Measurements from ENCODE around the gene YTHDF1.

Gene YTHDF1

GRCh38 chr20:63178889-63179686 lies 36.8 kb downstream of the YTHDF1 start:
- no peak overlapping the region for H3K27ac ChIP-seq (ENCODE audit: insufficient read depth, low read depth, low read length, poor library complexity, severe bottlenecking)
- H3K4me1 ChIP-seq (ENCODE audit: control insufficient read depth, insufficient read depth, low read length) = peaks cover 48% of the 10 kb centered on the region
- H3K4me3 ChIP-seq (ENCODE audit: insufficient read depth, low read depth, low read length) = peak overlapping the region; percentile 34
- no peaks in the 10 kb centered on the region for H3K36me3 ChIP-seq (ENCODE audit: control insufficient read depth, insufficient read depth, low read length)
- WGBS, 2 experiments = 1% methylated on average over 74 of the region's 74 CpGs
- peaks cover 60% of the 10 kb centered on the region for H3K27me3 ChIP-seq (ENCODE audit: control insufficient read depth, insufficient read depth, low read length, poor library complexity, severe bottlenecking)
- H3K9me3 ChIP-seq (ENCODE audit: control insufficient read depth, low read length) = no peaks in the 10 kb centered on the region

DNA sequence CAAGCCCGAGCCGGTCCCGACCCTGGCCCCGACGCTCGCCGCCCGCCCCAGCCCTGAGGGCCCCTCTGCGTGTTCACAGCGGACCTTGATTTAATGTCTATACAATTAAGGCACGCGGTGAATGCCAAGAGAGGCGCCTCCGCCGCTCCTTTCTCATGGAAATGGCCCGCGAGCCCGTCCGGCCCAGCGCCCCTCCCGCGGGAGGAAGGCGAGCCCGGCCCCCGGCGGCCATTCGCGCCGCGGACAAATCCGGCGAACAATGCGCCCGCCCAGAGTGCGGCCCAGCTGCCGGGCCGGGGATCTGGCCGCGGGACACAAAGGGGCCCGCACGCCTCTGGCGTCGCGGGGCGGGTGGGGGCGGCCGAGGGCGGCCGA lies 37.5 kb downstream of the YTHDF1 start:
- Histone ChIP-seq H3K4me3 (ENCODE audit: insufficient read depth, low read depth, low read length) (peak overlapping the region; percentile 34), H3K27ac (ENCODE audit: insufficient read depth, low read depth, low read length, poor library complexity, severe bottlenecking) (no peak overlapping the region), H3K4me1 (ENCODE audit: control insufficient read depth, insufficient read depth, low read length) (peaks cover 55% of the 10 kb centered on the region), H3K9me3 (ENCODE audit: control insufficient read depth, low read length) (no peaks in the 10 kb centered on the region), H3K36me3 (ENCODE audit: control insufficient read depth, insufficient read depth, low read length) (no peaks in the 10 kb centered on the region), H3K27me3 (ENCODE audit: control insufficient read depth, insufficient read depth, low read length, poor library complexity, severe bottlenecking) (peaks cover 62% of the 10 kb centered on the region)
- WGBS, 2 experiments = 0 to 1% methylated on average over 49 of the region's 49 CpGs

GRCh38 chr20:63177785-63178445 lies 38.0 kb downstream of the YTHDF1 start:
- no peaks in the 10 kb centered on the region for H3K9me3 ChIP-seq (ENCODE audit: control insufficient read depth, low read length)
- 0 to 1% methylated on average over 90 of the region's 90 CpGs for WGBS, 2 experiments
- no peaks in the 10 kb centered on the region for H3K36me3 ChIP-seq (ENCODE audit: control insufficient read depth, insufficient read depth, low read length)
- no peak overlapping the region for H3K27ac ChIP-seq (ENCODE audit: insufficient read depth, low read depth, low read length, poor library complexity, severe bottlenecking)
- peaks cover 62% of the 10 kb centered on the region for H3K27me3 ChIP-seq (ENCODE audit: control insufficient read depth, insufficient read depth, low read length, poor library complexity, severe bottlenecking)
- peaks cover 59% of the 10 kb centered on the region for H3K4me1 ChIP-seq (ENCODE audit: control insufficient read depth, insufficient read depth, low read length)
- peak overlapping the region; percentile 34 for H3K4me3 ChIP-seq (ENCODE audit: insufficient read depth, low read depth, low read length)

- Histone ChIP-seq H3K4me1 (ENCODE audit: control insufficient read depth, insufficient read depth, low read length) (peaks cover 57% of the 10 kb centered on the region), H3K36me3 (ENCODE audit: control insufficient read depth, insufficient read depth, low read length) (no peaks in the 10 kb centered on the region), H3K9me3 (ENCODE audit: control insufficient read depth, low read length) (no peaks in the 10 kb centered on the region), H3K4me3 (ENCODE audit: insufficient read depth, low read depth, low read length) (peak overlapping the region; percentile 34), H3K27me3 (ENCODE audit: control insufficient read depth, insufficient read depth, low read length, poor library complexity, severe bottlenecking) (peaks cover 62% of the 10 kb centered on the region), H3K27ac (ENCODE audit: insufficient read depth, low read depth, low read length, poor library complexity, severe bottlenecking) (no peak overlapping the region)
- 2 to 3% methylated on average over 96 of the region's 96 CpGs for WGBS, 2 experiments
Observed at GRCh38 chr20:63177134-63177784, 38.7 kb downstream of the YTHDF1 start.

GRCh38 chr20:63176427-63177133 lies 39.4 kb downstream of the YTHDF1 start:
- Histone ChIP-seq H3K4me3 (ENCODE audit: insufficient read depth, low read depth, low read length) (peak overlapping the region; percentile 16), H3K27me3 (ENCODE audit: control insufficient read depth, insufficient read depth, low read length, poor library complexity, severe bottlenecking) (peaks cover 62% of the 10 kb centered on the region), H3K27ac (ENCODE audit: insufficient read depth, low read depth, low read length, poor library complexity, severe bottlenecking) (no peak overlapping the region), H3K4me1 (ENCODE audit: control insufficient read depth, insufficient read depth, low read length) (peaks cover 53% of the 10 kb centered on the region), H3K9me3 (ENCODE audit: control insufficient read depth, low read length) (no peaks in the 10 kb centered on the region), H3K36me3 (ENCODE audit: control insufficient read depth, insufficient read depth, low read length) (no peaks in the 10 kb centered on the region)
- WGBS, 2 experiments = 4 to 5% methylated on average over 49 of the region's 49 CpGs

DNA sequence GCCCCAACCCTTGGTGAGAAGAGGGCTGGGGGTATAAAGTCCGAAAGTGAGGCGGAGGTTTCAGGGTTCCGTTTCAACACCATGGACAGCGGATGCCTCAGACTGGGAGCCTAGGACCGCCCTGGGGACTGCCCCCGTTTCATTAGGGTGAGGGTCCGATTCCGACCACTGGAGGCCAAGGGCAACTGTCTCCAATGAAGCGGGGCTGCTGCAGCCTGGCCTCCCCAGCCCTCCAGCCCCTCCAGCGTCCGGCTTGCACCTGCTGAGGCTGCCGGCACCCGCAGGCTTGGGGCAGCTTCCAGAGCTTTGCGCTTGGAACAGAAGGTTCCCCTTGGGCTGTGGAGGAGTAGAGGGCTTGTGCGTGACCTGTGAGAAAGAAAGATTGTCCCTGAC lies 39.9 kb downstream of the YTHDF1 start:
- WGBS, 2 experiments = 4 to 5% methylated on average over 15 of the region's 15 CpGs
- Histone ChIP-seq H3K9me3 (ENCODE audit: control insufficient read depth, low read length) (no peaks in the 10 kb centered on the region), H3K27ac (ENCODE audit: insufficient read depth, low read depth, low read length, poor library complexity, severe bottlenecking) (no peak overlapping the region), H3K4me3 (ENCODE audit: insufficient read depth, low read depth, low read length) (no peak overlapping the region), H3K4me1 (ENCODE audit: control insufficient read depth, insufficient read depth, low read length) (peaks cover 52% of the 10 kb centered on the region), H3K27me3 (ENCODE audit: control insufficient read depth, insufficient read depth, low read length, poor library complexity, severe bottlenecking) (peaks cover 62% of the 10 kb centered on the region), H3K36me3 (ENCODE audit: control insufficient read depth, insufficient read depth, low read length) (no peaks in the 10 kb centered on the region)

- H3K9me3 ChIP-seq (ENCODE audit: control insufficient read depth, low read length) = no peaks in the 10 kb centered on the region
- H3K27me3 ChIP-seq (ENCODE audit: control insufficient read depth, insufficient read depth, low read length, poor library complexity, severe bottlenecking) = peaks cover 62% of the 10 kb centered on the region
- 2% methylated on average over 77 of the region's 77 CpGs for WGBS, 2 experiments
- H3K4me3 ChIP-seq (ENCODE audit: insufficient read depth, low read depth, low read length) = peak overlapping the region; percentile 37
- H3K4me1 ChIP-seq (ENCODE audit: control insufficient read depth, insufficient read depth, low read length) = peaks cover 46% of the 10 kb centered on the region
- H3K36me3 ChIP-seq (ENCODE audit: control insufficient read depth, insufficient read depth, low read length) = no peaks in the 10 kb centered on the region
- H3K27ac ChIP-seq (ENCODE audit: insufficient read depth, low read depth, low read length, poor library complexity, severe bottlenecking) = no peak overlapping the region
Observed at GRCh38 chr20:63175038-63175895, 40.7 kb downstream of the YTHDF1 start.

- H3K27ac ChIP-seq (ENCODE audit: insufficient read depth, low read depth, low read length, poor library complexity, severe bottlenecking) = peak overlapping the region; percentile 59
- peaks cover 55% of the 10 kb centered on the region for H3K27me3 ChIP-seq (ENCODE audit: control insufficient read depth, insufficient read depth, low read length, poor library complexity, severe bottlenecking)
- peak overlapping the region; percentile 37 for H3K4me3 ChIP-seq (ENCODE audit: insufficient read depth, low read depth, low read length)
- no peaks in the 10 kb centered on the region for H3K9me3 ChIP-seq (ENCODE audit: control insufficient read depth, low read length)
- no peaks in the 10 kb centered on the region for H3K36me3 ChIP-seq (ENCODE audit: control insufficient read depth, insufficient read depth, low read length)
- H3K4me1 ChIP-seq (ENCODE audit: control insufficient read depth, insufficient read depth, low read length) = peaks cover 44% of the 10 kb centered on the region
- 12 to 13% methylated on average over 16 of the region's 16 CpGs for WGBS, 2 experiments
Observed at GRCh38 chr20:63174309-63175037, 41.5 kb downstream of the YTHDF1 start.
